Measurements from ENCODE around the gene C1QTNF8. TPM values are rescaled to one million over a fixed set of nuclear protein-coding genes. Genes with fewer than 3 reads are reported as not detected.
A peak's percentile ranks its signal among the peaks of the same experiment; 100 is the strongest.

The C1QTNF8 gene
- total and polyA plus RNA-seq, 2 of the 13 experiments (the other 11 are each of a cell fraction or from before 2014, with no cell fraction given), result 0.09 TPM; not detected in 1

GRCh38 chr16:1078579-1079021, 17.4 kb downstream of the C1QTNF8 start (continued):
- no peak for TF ChIP-seq DZIP1 (CRISPR knock-in tag; IDR thresholded peaks at IDR 0.05)
- TF ChIP-seq ZNF816 (CRISPR knock-in tag; IDR thresholded peaks at IDR 0.05; ENCODE audit: borderline replicate concordance), result no peak
- 0 out of 2 replicates have a peak, but pooled peaks have one; percentile 9 for TF ChIP-seq ZBTB39 (CRISPR knock-in tag; IDR thresholded peaks at IDR 0.05)
- TF ChIP-seq HOXA5 (CRISPR knock-in tag; IDR thresholded peaks at IDR 0.05), result peak; percentile 90
- TF ChIP-seq ZNF570 (CRISPR knock-in tag; IDR thresholded peaks at IDR 0.05; ENCODE audit: borderline replicate concordance), result no peak
- no peak for TF ChIP-seq U2AF2 (IDR thresholded peaks at IDR 0.05; ENCODE audit: low read depth, low read length)
- TF ChIP-seq FOXO1 (CRISPR knock-in tag; IDR thresholded peaks at IDR 0.05), result peak; percentile 95
- TF ChIP-seq ZNF232 (CRISPR knock-in tag; IDR thresholded peaks at IDR 0.05; ENCODE audit: borderline replicate concordance), result peak; percentile 78; the same call in 1 of the 2 replicates
- 0 out of 2 replicates have a peak, but pooled peaks have one; percentile 25 for TF ChIP-seq ZFP1 (CRISPR knock-in tag; IDR thresholded peaks at IDR 0.05)
- no peak for TF ChIP-seq ZNF282 (IDR thresholded peaks at IDR 0.05; ENCODE audit: partially characterized antibody)
- peak; percentile 49; the same call in 1 of the 2 replicates for TF ChIP-seq YEATS4 (CRISPR knock-in tag; IDR thresholded peaks at IDR 0.05; ENCODE audit: borderline replicate concordance)
- TF ChIP-seq ZNF414 (CRISPR knock-in tag; IDR thresholded peaks at IDR 0.05), result no peak
- peak; percentile 87; the same call in 1 of the 2 replicates for TF ChIP-seq ZNF724P (CRISPR knock-in tag; IDR thresholded peaks at IDR 0.05; ENCODE audit: borderline replicate concordance)
- no peak for TF ChIP-seq ZNF318 (CRISPR knock-in tag; IDR thresholded peaks at IDR 0.05)
- no peak for TF ChIP-seq SP1 (IDR thresholded peaks at IDR 0.05)
- peak; percentile 27; the same call in 1 of the 2 replicates for TF ChIP-seq SP1 (CRISPR knock-in tag; IDR thresholded peaks at IDR 0.05)
